Natural killer cell treated with Interleukin-12 subunit alpha and Interleukin-12 subunit beta and Interleukin-15 and Interleukin-18, amount 100 ng/mL, for 72 hours (primary cell): ENCODE data around the gene BOD1L1. TPM values are rescaled to one million over a fixed set of nuclear protein-coding genes. Genes with fewer than 3 reads are reported as not detected.
A peak's percentile ranks its signal among the peaks of the same experiment; 100 is the strongest.

Experiments used
- ATAC-seq, 2 donors: fragments of 150-1000 bp; cut with Tn5 transposase in 1 of 2; sonication (Bioruptor Pico), chemical (Tn5 transposase) in 1 of 2; 2 replicates each; pipeline ENCODE4 v1.10.0; 2021
- DNase-seq: peaks from one replicate; pipeline ENCODE4 v3.0.0; 2022; ENCODE audit warnings: low spot score
- H3K27ac Mint-ChIP-seq, 2 donors: 1 replicate in 1 of 2; 2 replicates in 1 of 2; pipeline ENCODE4 v1.8.0; 2022; ENCODE audit warnings: mixed read lengths in 2 of 2, mild to moderate bottlenecking in 1 of 2, moderate library complexity in 1 of 2
- H3K27me3 Mint-ChIP-seq, 2 donors: 1 replicate in 1 of 2; 2 replicates in 1 of 2; pipeline ENCODE4 v1.8.0; 2022; ENCODE audit warnings: mixed read lengths in 2 of 2
- H3K36me3 Mint-ChIP-seq: one replicate; pipeline ENCODE4 v1.8.0; 2022; ENCODE audit warnings: mixed read lengths
- H3K4me1 Mint-ChIP-seq, 2 donors: 1 replicate in 1 of 2; 2 replicates in 1 of 2; pipeline ENCODE4 v1.8.0; 2022; ENCODE audit warnings: low read depth in 2 of 2, mixed read lengths in 2 of 2, mild to moderate bottlenecking in 1 of 2
- H3K4me3 Mint-ChIP-seq: one replicate; pipeline ENCODE4 v1.8.0; 2022; ENCODE audit warnings: mixed read lengths
- H3K9me3 Mint-ChIP-seq: 2 replicates; pipeline ENCODE4 v1.8.0; 2022; ENCODE audit warnings: mixed read lengths
- total RNA-seq, 2 donors: library from RNA; stranded (reverse); gene quantifications; one replicate each; pipeline ENCODE4 v1.2.3, GENCODE V29; 2022

Gene BOD1L1
- total RNA-seq, 2 donors from 2014 or later: 41.4 to 43.5 TPM

GRCh38 chr4:13544606-13545393 lies 82.7 kb downstream of the BOD1L1 start:
- Mint-ChIP-seq H3K27ac (peak overlapping the region in 1 of 2 donors; percentile 29), H3K36me3 (peaks cover 17% of the 10 kb centered on the region), H3K9me3 (no peaks in the 10 kb centered on the region), H3K4me1 (peaks cover 28 to 32% of the 10 kb centered on the region in 2 donors), H3K27me3 (peaks cover 34 to 60% of the 10 kb centered on the region in 2 donors), H3K4me3 (peak overlapping the region; percentile 77)
- DNase-seq: no peak
- peak; percentile 65 to 78 for ATAC-seq

- Mint-ChIP-seq H3K4me3 (peak within 1 kb of the TSS; percentile 77), H3K9me3 (no peaks in the 10 kb centered on the region), H3K27me3 (peaks cover 34 to 58% of the 10 kb centered on the region in 2 donors), H3K4me1 (peaks cover 25 to 30% of the 10 kb centered on the region in 2 donors), H3K36me3 (peaks cover 17% of the 10 kb centered on the region), H3K27ac (peak within 1 kb of the TSS in 1 of 2 donors; percentile 29)
- DNase-seq (no peak), ATAC-seq (no peak)
Observed at GRCh38 chr4:13543839-13544605, 83.5 kb downstream of the BOD1L1 start, which contains the start of gene NKX3-2. TSS of gene NKX3-2 (minus strand) at chr4:13544508. CDS start at chr4:13544414, 94 bp downstream.

- Mint-ChIP-seq H3K4me1 (peaks cover 28 to 31% of the 10 kb centered on the region in 2 donors), H3K4me3 (peak overlapping the region; percentile 34), H3K27me3 (peaks cover 39 to 60% of the 10 kb centered on the region in 2 donors), H3K27ac (no peak overlapping the region), H3K9me3 (peaks cover 2% of the 10 kb centered on the region), H3K36me3 (peaks cover 23% of the 10 kb centered on the region)
- ATAC-seq: no peak
- DNase-seq: no peak
Observed at GRCh38 chr4:13543032-13543838, 84.3 kb downstream of the BOD1L1 start.

GRCh38 chr4:13542577-13543031 lies 84.9 kb downstream of the BOD1L1 start:
- ATAC-seq (no peak), DNase-seq (no peak)
- Mint-ChIP-seq H3K36me3 (peaks cover 25% of the 10 kb centered on the region), H3K27ac (no peak overlapping the region), H3K9me3 (peaks cover 3% of the 10 kb centered on the region), H3K27me3 (peaks cover 42 to 64% of the 10 kb centered on the region in 2 donors), H3K4me1 (peaks cover 28 to 33% of the 10 kb centered on the region in 2 donors), H3K4me3 (peak overlapping the region; percentile 34)

- H3K4me3 Mint-ChIP-seq: no peak overlapping the region
- peaks cover 23% of the 10 kb centered on the region for H3K36me3 Mint-ChIP-seq
- no peak for DNase-seq
- no peak overlapping the region for H3K27ac Mint-ChIP-seq
- H3K4me1 Mint-ChIP-seq: peaks cover 27 to 31% of the 10 kb centered on the region in 2 donors
- H3K27me3 Mint-ChIP-seq: peaks cover 41 to 64% of the 10 kb centered on the region in 2 donors
- peaks cover 3% of the 10 kb centered on the region for H3K9me3 Mint-ChIP-seq
- ATAC-seq: no peak
Observed at GRCh38 chr4:13541720-13542576, 85.6 kb downstream of the BOD1L1 start.

DNA sequence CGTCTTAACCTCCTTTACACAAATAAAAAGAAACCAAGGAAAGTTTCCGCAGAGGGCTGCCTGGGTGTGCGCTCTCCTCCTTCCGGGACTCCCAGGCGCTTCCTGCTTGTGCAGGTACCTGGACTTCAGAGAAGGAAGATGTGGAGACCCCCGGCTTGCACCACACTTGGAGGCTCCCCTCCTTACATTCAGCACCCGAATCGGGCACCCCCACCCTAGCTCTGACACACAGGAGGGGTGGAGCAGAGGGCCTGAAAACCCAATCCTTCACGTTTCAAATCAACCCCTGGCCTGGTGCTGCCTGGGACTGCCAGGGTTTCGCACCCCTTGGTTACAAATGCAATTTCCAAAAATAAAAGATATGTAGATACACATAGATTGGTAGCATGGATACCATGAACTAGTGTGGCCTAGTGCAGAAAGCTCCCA lies 86.3 kb downstream of the BOD1L1 start:
- ATAC-seq (no peak), DNase-seq (no peak)
- H3K27me3 Mint-ChIP-seq: peaks cover 37 to 64% of the 10 kb centered on the region in 2 donors
- peaks cover 16% of the 10 kb centered on the region for H3K36me3 Mint-ChIP-seq
- H3K4me1 Mint-ChIP-seq: peaks cover 19 to 23% of the 10 kb centered on the region in 2 donors
- H3K27ac Mint-ChIP-seq: no peak overlapping the region
- peak overlapping the region; percentile 15 for H3K4me3 Mint-ChIP-seq
- peaks cover 3% of the 10 kb centered on the region for H3K9me3 Mint-ChIP-seq

- Mint-ChIP-seq H3K9me3 (peaks cover 3% of the 10 kb centered on the region), H3K27me3 (peaks cover 34 to 60% of the 10 kb centered on the region in 2 donors), H3K4me3 (no peak overlapping the region), H3K36me3 (peaks cover 13% of the 10 kb centered on the region), H3K4me1 (peaks cover 16 to 21% of the 10 kb centered on the region in 2 donors), H3K27ac (no peak overlapping the region)
- no peak for DNase-seq
- no peak for ATAC-seq
Observed at GRCh38 chr4:13540446-13541175, 86.9 kb downstream of the BOD1L1 start.

DNA sequence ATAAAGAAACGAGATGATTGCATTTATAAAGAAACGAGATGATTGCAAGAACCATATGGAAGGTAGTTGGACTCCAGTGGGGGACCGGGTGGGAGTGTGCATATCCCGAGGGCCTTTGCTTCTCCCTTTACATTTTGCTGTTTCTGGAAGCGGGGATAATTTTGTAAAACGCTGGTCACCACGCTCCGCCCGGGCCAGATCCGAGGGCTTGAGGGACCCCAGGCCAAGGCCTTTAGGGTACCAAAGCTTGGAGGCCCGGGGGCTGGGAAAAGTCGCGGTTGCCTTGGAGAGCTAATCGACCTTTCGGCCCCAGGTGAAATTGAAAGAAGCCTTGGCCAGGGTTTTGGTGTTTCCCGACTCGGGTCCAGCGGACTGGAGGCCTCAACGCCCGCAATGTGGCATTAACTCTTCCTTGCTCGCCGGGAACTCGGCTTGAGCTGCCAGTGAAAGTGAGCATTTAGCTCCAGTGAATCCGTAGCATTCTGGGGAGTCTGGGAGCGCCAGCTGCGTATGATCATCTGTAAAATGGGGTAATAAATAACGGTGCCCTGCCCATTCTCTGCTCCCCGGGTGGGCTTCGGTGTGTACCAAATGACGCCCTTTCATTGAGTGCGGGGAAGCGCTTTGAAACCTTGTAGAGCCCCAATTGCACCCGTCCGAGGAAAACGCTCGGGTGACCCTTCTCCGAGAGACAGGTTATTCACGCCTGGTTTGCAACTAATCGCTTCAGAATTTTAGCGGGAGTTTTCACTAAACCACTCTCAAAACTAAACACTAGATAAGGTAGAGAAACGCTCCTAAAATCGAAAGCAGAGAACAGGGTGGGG lies 87.7 kb downstream of the BOD1L1 start:
- H3K4me3 Mint-ChIP-seq: no peak overlapping the region
- ATAC-seq (no peak), DNase-seq (no peak)
- H3K27me3 Mint-ChIP-seq: peaks cover 29 to 52% of the 10 kb centered on the region in 2 donors
- H3K4me1 Mint-ChIP-seq: peaks cover 12 to 15% of the 10 kb centered on the region in 2 donors
- H3K9me3 Mint-ChIP-seq: peaks cover 3% of the 10 kb centered on the region
- no peak overlapping the region for H3K27ac Mint-ChIP-seq
- peaks cover 8% of the 10 kb centered on the region for H3K36me3 Mint-ChIP-seq

DNA sequence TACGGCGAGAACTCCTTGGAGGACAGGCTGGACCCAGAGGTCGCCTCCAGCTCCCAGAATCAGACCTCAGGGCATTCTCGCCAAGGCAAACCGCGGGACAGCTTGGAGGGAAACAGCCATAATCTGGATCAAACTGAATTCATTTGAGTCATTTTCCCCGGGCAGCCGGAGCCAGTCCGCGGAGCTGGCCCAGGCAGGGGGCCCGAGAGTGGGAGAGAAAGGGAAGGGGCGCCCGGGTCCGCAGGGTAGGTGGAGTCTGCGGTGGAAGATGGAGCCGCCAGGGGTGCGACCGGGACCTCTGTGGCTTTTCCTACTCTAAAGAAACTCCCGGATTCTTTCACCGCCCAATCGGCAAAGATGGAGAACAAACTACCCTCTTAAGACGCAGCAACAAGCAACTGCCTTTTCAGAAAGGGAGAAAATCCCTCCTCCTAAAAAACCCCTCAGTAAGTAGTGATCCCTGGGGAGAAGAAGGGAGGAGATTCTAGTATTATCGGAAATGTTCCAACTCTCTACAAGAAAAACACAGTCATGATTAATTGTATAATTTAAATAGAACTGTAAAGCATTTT lies 88.4 kb downstream of the BOD1L1 start:
- no peak for DNase-seq
- Mint-ChIP-seq H3K9me3 (peaks cover 3% of the 10 kb centered on the region), H3K27me3 (peaks cover 31 to 56% of the 10 kb centered on the region in 2 donors), H3K4me1 (peaks cover 13 to 15% of the 10 kb centered on the region in 2 donors), H3K27ac (peak overlapping the region in 1 of 2 donors; percentile 79), H3K4me3 (no peak overlapping the region), H3K36me3 (peaks cover 8% of the 10 kb centered on the region)
- ATAC-seq: no peak

DNA sequence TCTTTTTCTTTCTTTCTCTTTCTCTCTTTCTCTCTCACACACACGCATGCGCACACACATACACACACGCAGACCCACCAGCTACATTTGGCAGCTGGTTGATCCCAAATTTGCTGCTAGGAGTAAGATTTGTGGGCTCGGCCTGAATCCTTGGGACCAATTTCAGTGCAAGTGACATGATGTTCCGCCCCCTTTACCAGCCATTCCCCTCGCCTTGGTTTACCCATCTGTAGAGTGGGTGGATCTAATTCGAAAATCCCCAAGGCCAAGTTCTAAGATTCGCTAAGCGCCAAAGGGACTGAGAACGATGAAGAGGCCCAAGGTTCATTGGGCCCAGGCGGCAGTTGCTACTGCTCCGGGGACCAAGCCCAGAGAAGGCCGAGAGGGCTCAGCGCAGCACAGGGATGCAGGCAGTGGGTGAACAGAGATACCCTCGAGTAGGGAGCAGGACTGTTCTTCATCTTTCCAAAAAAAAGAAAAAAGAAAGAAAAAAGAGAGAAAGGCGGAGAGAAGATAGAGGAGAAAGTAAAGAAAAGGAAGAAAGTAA lies 89.0 kb downstream of the BOD1L1 start:
- ATAC-seq: no peak
- peaks cover 8% of the 10 kb centered on the region for H3K36me3 Mint-ChIP-seq
- H3K27me3 Mint-ChIP-seq: peaks cover 37 to 61% of the 10 kb centered on the region in 2 donors
- peak overlapping the region in 1 of 2 donors; percentile 79 for H3K27ac Mint-ChIP-seq
- peaks cover 3% of the 10 kb centered on the region for H3K9me3 Mint-ChIP-seq
- no peak for DNase-seq
- peaks cover 13 to 15% of the 10 kb centered on the region in 2 donors for H3K4me1 Mint-ChIP-seq
- H3K4me3 Mint-ChIP-seq: no peak overlapping the region

DNA sequence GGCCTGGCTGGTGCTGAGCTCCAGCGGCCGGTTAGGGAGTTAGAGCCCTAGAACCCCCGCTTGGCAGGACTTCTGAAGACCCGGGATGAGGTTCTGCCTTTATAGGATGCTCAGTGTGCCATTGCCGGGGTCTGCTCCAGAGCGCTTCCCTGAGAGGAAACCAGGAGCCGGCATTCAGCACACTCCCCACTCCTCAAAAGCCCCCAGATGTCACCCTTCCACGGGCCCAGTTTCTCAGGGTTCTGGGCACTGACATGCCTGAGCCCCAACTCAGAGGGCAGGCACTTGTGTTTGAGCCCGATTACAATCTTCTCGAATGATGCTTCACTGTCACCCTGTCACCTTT lies 89.7 kb downstream of the BOD1L1 start:
- ATAC-seq: no peak

More for the DNA sequence above, 89.7 kb downstream of the BOD1L1 start:
- Mint-ChIP-seq H3K9me3 (peaks cover 3% of the 10 kb centered on the region), H3K36me3 (peaks cover 8% of the 10 kb centered on the region), H3K4me3 (no peak overlapping the region), H3K4me1 (peaks cover 12 to 15% of the 10 kb centered on the region in 2 donors), H3K27ac (no peak overlapping the region), H3K27me3 (peaks cover 33 to 55% of the 10 kb centered on the region in 2 donors)
- DNase-seq: no peak
